OCI-LY7 (cell line): Measurements from ENCODE around the gene DPYSL3. TPM values are rescaled to one million over a fixed set of nuclear protein-coding genes. Genes with fewer than 3 reads are reported as not detected.

ENCODE experiments used
- BruUV-seq: library from RNA; stranded (reverse); fragments of 400-500 nt; replicated peaks from 2 replicates; lab custom pipeline; 2021; lab: Mats Ljungman, UMichigan
- CTCF ChIA-PET: fragments of 300-600 bp; sonication (Branson Sonifier 250); formaldehyde crosslinking; loops from one replicate; lab custom pipeline; 2022; ENCODE audit warnings: antibody characterized with exemption; ENCODE audit not compliant: unreplicated experiment; lab: Charles Lee
- POLR2A ChIA-PET: fragments of 300-600 bp; sonication (Branson Sonifier 250); formaldehyde crosslinking; loops from one replicate; lab custom pipeline; 2022; ENCODE audit warnings: antibody characterized with exemption; lab: Charles Lee
- DNase-seq: peaks from one replicate; pipeline ENCODE4 v3.0.0-alpha.2; 2015; ENCODE audit warnings: low spot score
- H2AFZ ChIP-seq: fragments of 200-600 bp; sonication (generic), shearing (Covaris generic); 2 replicates; pipeline ENCODE4 v1.6.1; 2014; ENCODE audit warnings: mild to moderate bottlenecking, antibody characterized with exemption, low read length, moderate library complexity
- H3K27ac ChIP-seq: fragments of 200-600 bp; sonication (generic); 2 replicates; pipeline ENCODE4 v1.5.1; 2014; ENCODE audit warnings: mixed run types, low read depth, mild to moderate bottlenecking, moderate library complexity, low read length, inconsistent platforms; ENCODE audit not compliant: poor library complexity, severe bottlenecking
- H3K36me3 ChIP-seq: fragments of 200-600 bp; sonication (generic); 2 replicates; pipeline ENCODE4 v1.6.1; 2014; ENCODE audit warnings: mild to moderate bottlenecking, antibody characterized with exemption, low read length, moderate library complexity, mixed read lengths; ENCODE audit not compliant: insufficient read depth
- H3K4me1 ChIP-seq: fragments of 200-600 bp; sonication (generic); 2 replicates; pipeline ENCODE4 v1.5.1; 2014; ENCODE audit warnings: mild to moderate bottlenecking, low read length; ENCODE audit not compliant: insufficient read depth, poor library complexity, severe bottlenecking
- H3K4me2 ChIP-seq: fragments of 200-600 bp; sonication (generic); 2 replicates; pipeline ENCODE4 v1.6.1; 2014; ENCODE audit warnings: mild to moderate bottlenecking, low read length
- H3K4me3 ChIP-seq: fragments of 200-600 bp; sonication (generic); 2 replicates; pipeline ENCODE4 v1.5.1; 2014; ENCODE audit warnings: mild to moderate bottlenecking, low read depth, low read length; ENCODE audit not compliant: poor library complexity, severe bottlenecking
- H3K79me2 ChIP-seq: fragments of 200-600 bp; sonication (generic); 2 replicates; pipeline ENCODE4 v1.6.1; 2016; ENCODE audit warnings: low read depth, mild to moderate bottlenecking, low read length, moderate library complexity, mixed read lengths; ENCODE audit not compliant: insufficient read depth
- H3K9me2 ChIP-seq: fragments of 200-600 bp; sonication (generic); 2 replicates; pipeline ENCODE4 v1.6.1; 2016; ENCODE audit warnings: mild to moderate bottlenecking, low read length, mixed read lengths; ENCODE audit not compliant: insufficient read depth
- H3K9me3 ChIP-seq: fragments of 200-600 bp; sonication (generic); 2 replicates; pipeline ENCODE4 v1.6.1; 2014; ENCODE audit warnings: mild to moderate bottlenecking, mixed run types, low read length, mixed read lengths
- H4K20me1 ChIP-seq: fragments of 200-600 bp; sonication (generic); 2 replicates; pipeline ENCODE4 v1.6.1; 2014; ENCODE audit warnings: mild to moderate bottlenecking, antibody characterized with exemption, low read length, moderate library complexity, mixed read lengths; ENCODE audit not compliant: insufficient read depth
- CTCF ChIP-seq: fragments of 200-600 bp; sonication (generic); conservative IDR thresholded peaks from 2 replicates; pipeline ENCODE4 v1.5.1; 2014; ENCODE audit warnings: mild to moderate bottlenecking, antibody characterized with exemption, low read length, moderate library complexity, mixed read lengths
- EZH2phosphoT487 ChIP-seq: fragments of 200-600 bp; sonication (generic); IDR thresholded peaks from 2 replicates; pipeline ENCODE4 v1.6.1; 2018; ENCODE audit warnings: low read depth, borderline replicate concordance, mild to moderate bottlenecking, mixed run types, antibody characterized with exemption, low read length, moderate library complexity, mixed read lengths
- intact Hi-C: fragments of 100-400 bp; cut with micrococcal nuclease; formaldehyde crosslinking; loops from one replicate; pipeline ENCODE4 v1.10.0; 2022; ENCODE audit not compliant: unreplicated experiment
- small RNA-seq: library from RNA; depleted of rRNA; stranded (forward); fragments of <200 nt; gene quantifications from one replicate; pipeline ENCODE3, GENCODE V24; 2014
- total RNA-seq, 2 experiments: library from RNA; depleted of rRNA in 1 of 2; stranded (reverse); fragments of >200 nt in 1 of 2; shearing (Covaris generic) in 1 of 2; gene quantifications; 2 replicates each; pipeline ENCODE4 v1.2.3, GENCODE V29; 2014 to 2022

Gene DPYSL3
- total RNA-seq, 2 experiments from 2014 or later = not detected

GRCh38 chr5:147341345-147341744 is 168.5 kb downstream of the DPYSL3 start:
- no peak for DNase-seq
- no peak overlapping the region for H3K4me3 ChIP-seq
- intact Hi-C loops = no loop called here
- H4K20me1 ChIP-seq = no peaks in the 10 kb centered on the region
- H3K4me1 ChIP-seq = no peaks in the 10 kb centered on the region
- POLR2A ChIA-PET = no interaction called here
- H2AFZ ChIP-seq = no peak overlapping the region
- no peaks in the 10 kb centered on the region for H3K36me3 ChIP-seq
- no peaks in the 10 kb centered on the region for H3K9me2 ChIP-seq
- TF ChIP-seq CTCF = no peak
- no peak for TF ChIP-seq EZH2phosphoT487
- CTCF ChIA-PET = no interaction called here
- H3K9me3 ChIP-seq = no peaks in the 10 kb centered on the region
- H3K27ac ChIP-seq = no peak overlapping the region
- BruUV-seq = no TSS peak
- no peaks in the 10 kb centered on the region for H3K79me2 ChIP-seq
- H3K4me2 ChIP-seq = no peak overlapping the region

GRCh38 chr5:147340941-147341340 is 168.9 kb downstream of the DPYSL3 start:
- Histone ChIP-seq H3K36me3 (no peaks in the 10 kb centered on the region), H3K4me1 (no peaks in the 10 kb centered on the region), H3K4me2 (no peak overlapping the region), H3K27ac (no peak overlapping the region), H3K4me3 (no peak overlapping the region), H4K20me1 (no peaks in the 10 kb centered on the region), H2AFZ (no peak overlapping the region), H3K79me2 (no peaks in the 10 kb centered on the region), H3K9me2 (no peaks in the 10 kb centered on the region), H3K9me3 (no peaks in the 10 kb centered on the region)
- BruUV-seq = no TSS peak
- TF ChIP-seq CTCF (no peak), EZH2phosphoT487 (no peak)
- ChIA-PET CTCF (no interaction called here), POLR2A (no interaction called here)
- intact Hi-C loops = no loop called here
- no peak for DNase-seq

Small RNAs within 50 kb of the gene (small RNA-seq; reads per million reads assigned to genes)
- not detected for gene AC011373.1
